MCF 10A (cell line): ENCODE results near the gene GPR107. TPM values are rescaled to one million over a fixed set of nuclear protein-coding genes. Genes with fewer than 3 reads are reported as not detected.

ENCODE experiments used
- BruUV-seq: library from RNA; stranded (reverse); fragments of 400-500 nt; replicated peaks from 2 replicates; lab custom pipeline; 2021; lab: Mats Ljungman, UMichigan
- CTCF ChIA-PET: fragments of 300-600 bp; sonication (Branson Sonifier 250); formaldehyde crosslinking; extraction: SDS; loops from one replicate; lab custom pipeline; 2021; ENCODE audit warnings: antibody characterized with exemption, inconsistent platforms; lab: Yijun Ruan, JAX
- POLR2A ChIA-PET: fragments of 300-600, 350-650 bp; sonication (Branson Sonifier 250); formaldehyde crosslinking; extraction: SDS; loops from one replicate; lab custom pipeline; 2020; ENCODE audit warnings: antibody characterized with exemption, inconsistent platforms; lab: Yijun Ruan, JAX
- DNase-seq: peaks from one replicate; pipeline ENCODE4 v3.0.0-alpha.2; 2018; ENCODE audit not compliant: unreplicated experiment
- H3K27ac Mint-ChIP-seq: one replicate; pipeline ENCODE4 v1.8.0; 2022; ENCODE audit warnings: mild to moderate bottlenecking, low read depth, mixed read lengths; ENCODE audit not compliant: unreplicated experiment
- H3K27me3 Mint-ChIP-seq: one replicate; pipeline ENCODE4 v1.8.0; 2022; ENCODE audit warnings: mixed read lengths; ENCODE audit not compliant: insufficient read depth, unreplicated experiment
- H3K36me3 Mint-ChIP-seq: one replicate; pipeline ENCODE4 v1.8.0; 2022; ENCODE audit warnings: mild to moderate bottlenecking, moderate library complexity, mixed read lengths; ENCODE audit not compliant: insufficient read depth, unreplicated experiment
- H3K4me1 Mint-ChIP-seq: one replicate; pipeline ENCODE4 v1.8.0; 2022; ENCODE audit warnings: mixed read lengths; ENCODE audit not compliant: insufficient read depth, unreplicated experiment
- H3K4me3 Mint-ChIP-seq: one replicate; pipeline ENCODE4 v1.8.0; 2022; ENCODE audit warnings: mild to moderate bottlenecking, moderate library complexity, mixed read lengths; ENCODE audit not compliant: unreplicated experiment
- H3K9me3 Mint-ChIP-seq: one replicate; pipeline ENCODE4 v1.8.0; 2022; ENCODE audit warnings: mixed read lengths; ENCODE audit not compliant: unreplicated experiment
- CTCF ChIP-seq: fragments of 200-600 bp; IDR thresholded peaks from one replicate; pipeline ENCODE4 v1.8.0; 2022; ENCODE audit warnings: antibody characterized with exemption, mild to moderate bottlenecking; ENCODE audit not compliant: unreplicated experiment
- intact Hi-C: fragments of 100-400 bp; cut with micrococcal nuclease; formaldehyde crosslinking; loops from 2 replicates; pipeline ENCODE4 v1.14.1; 2022
- total RNA-seq: library from RNA; stranded (reverse); gene quantifications from 2 replicates; pipeline ENCODE4 v1.2.3, GENCODE V29; 2022

Gene GPR107
- total RNA-seq, 1 experiment from 2014 or later = 32.9 TPM

GRCh38 chr9:130128733-130129431 lies 75.2 kb downstream of the GPR107 start:
- Mint-ChIP-seq H3K36me3 (peaks cover 72% of the 10 kb centered on the region), H3K27ac (no peak overlapping the region), H3K27me3 (no peaks in the 10 kb centered on the region), H3K4me1 (no peaks in the 10 kb centered on the region), H3K4me3 (no peak overlapping the region), H3K9me3 (no peaks in the 10 kb centered on the region)
- CTCF ChIA-PET = interaction anchor here (1.1 kb wide), 1 partner anchor 22 kb away, joined by 4 read pairs; no protein-coding TSS in a partner anchor
- POLR2A ChIA-PET = no interaction called here
- no peak for DNase-seq
- no TSS peak for BruUV-seq
- TF ChIP-seq CTCF = no peak
- intact Hi-C loops = no loop called here

GRCh38 chr9:130129432-130130061 lies 75.8 kb downstream of the GPR107 start:
- no peak for DNase-seq
- H3K27ac Mint-ChIP-seq = no peak overlapping the region
- no peak overlapping the region for H3K4me3 Mint-ChIP-seq
- no peak for TF ChIP-seq CTCF
- CTCF ChIA-PET = interaction anchor here (1.1 kb wide), 1 partner anchor 22 kb away, joined by 4 read pairs; no protein-coding TSS in a partner anchor
- POLR2A ChIA-PET = no interaction called here
- intact Hi-C loops = no loop called here
- no peaks in the 10 kb centered on the region for H3K4me1 Mint-ChIP-seq
- H3K9me3 Mint-ChIP-seq = no peaks in the 10 kb centered on the region
- H3K27me3 Mint-ChIP-seq = no peaks in the 10 kb centered on the region
- BruUV-seq = no TSS peak
- peaks cover 66% of the 10 kb centered on the region for H3K36me3 Mint-ChIP-seq

GRCh38 chr9:130132746-130133145 lies 79.0 kb downstream of the GPR107 start:
- BruUV-seq = no TSS peak
- POLR2A ChIA-PET = no interaction called here
- no peak for TF ChIP-seq CTCF
- DNase-seq = no peak
- CTCF ChIA-PET = interaction anchor here (0.7 kb wide), 1 partner anchor 1208 kb away, joined by 3 read pairs; no protein-coding TSS in a partner anchor
- Mint-ChIP-seq H3K9me3 (no peaks in the 10 kb centered on the region), H3K27ac (no peak overlapping the region), H3K4me1 (peaks cover 3% of the 10 kb centered on the region), H3K36me3 (peaks cover 34% of the 10 kb centered on the region), H3K27me3 (no peaks in the 10 kb centered on the region), H3K4me3 (no peak overlapping the region)
- intact Hi-C loops = no loop called here

GRCh38 chr9:130137081-130137640 lies 83.5 kb downstream of the GPR107 start:
- CTCF ChIA-PET = no interaction called here
- no peak for TF ChIP-seq CTCF
- no TSS peak for BruUV-seq
- DNase-seq = no peak
- Mint-ChIP-seq H3K9me3 (no peaks in the 10 kb centered on the region), H3K27me3 (no peaks in the 10 kb centered on the region), H3K4me1 (peaks cover 24% of the 10 kb centered on the region), H3K4me3 (no peak overlapping the region), H3K27ac (peak overlapping the region; percentile 74), H3K36me3 (no peaks in the 10 kb centered on the region)
- intact Hi-C loops = no loop called here
- POLR2A ChIA-PET = interaction anchor here (0.6 kb wide), 2 partner anchors 75 to 127 kb away, joined by 3 read pairs; no protein-coding TSS in a partner anchor
